Fibroblast of the conjunctiva (primary cell): ENCODE results near the gene CREB5.
"Not testable (repeated sequence)": the region's sequence is repeated elsewhere in the genome, so short reads cannot be mapped to it uniquely, and the experiment has no call there.

Source experiments
- DNase-seq: peaks from one replicate; pipeline ENCODE4 v3.0.0-alpha.2; 2010; ENCODE audit warnings: low read depth

Gene CREB5

DNA sequence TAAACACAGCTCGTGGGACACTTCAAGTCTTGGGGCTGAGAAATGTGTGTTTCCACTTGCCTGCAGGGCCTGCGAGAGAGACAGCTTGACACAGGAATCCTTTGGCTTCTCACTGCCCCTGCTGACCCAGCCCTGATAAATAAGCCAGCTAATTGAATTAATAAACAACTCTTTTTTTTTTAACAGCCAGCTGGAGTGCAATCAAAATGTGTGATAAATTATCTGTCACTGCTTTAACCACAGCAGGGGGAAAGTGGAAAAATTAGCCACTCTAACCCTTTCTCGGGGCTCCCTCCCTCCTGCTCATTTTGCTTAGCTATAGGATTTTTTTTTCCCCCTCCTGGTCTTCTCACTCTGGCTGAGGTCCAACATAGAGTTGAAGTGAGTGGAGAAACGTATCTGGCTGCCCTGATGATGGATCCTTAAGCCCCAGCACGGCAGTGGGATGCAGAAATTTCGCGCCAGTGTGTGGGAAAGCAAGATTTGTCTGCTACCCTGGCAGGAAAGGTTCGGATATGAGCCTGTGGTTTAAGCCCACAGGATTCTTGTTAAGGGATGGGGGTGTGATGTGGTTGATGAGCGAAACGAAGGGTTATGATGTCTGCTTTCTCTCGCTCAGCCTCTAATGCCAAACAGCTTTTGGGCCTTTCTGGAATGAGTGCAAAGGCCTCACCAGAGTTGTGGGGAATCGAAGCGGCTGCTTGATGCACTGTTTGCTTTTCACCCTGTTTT is 372.0 kb downstream of the CREB5 start:
- no peak for DNase-seq

DNA sequence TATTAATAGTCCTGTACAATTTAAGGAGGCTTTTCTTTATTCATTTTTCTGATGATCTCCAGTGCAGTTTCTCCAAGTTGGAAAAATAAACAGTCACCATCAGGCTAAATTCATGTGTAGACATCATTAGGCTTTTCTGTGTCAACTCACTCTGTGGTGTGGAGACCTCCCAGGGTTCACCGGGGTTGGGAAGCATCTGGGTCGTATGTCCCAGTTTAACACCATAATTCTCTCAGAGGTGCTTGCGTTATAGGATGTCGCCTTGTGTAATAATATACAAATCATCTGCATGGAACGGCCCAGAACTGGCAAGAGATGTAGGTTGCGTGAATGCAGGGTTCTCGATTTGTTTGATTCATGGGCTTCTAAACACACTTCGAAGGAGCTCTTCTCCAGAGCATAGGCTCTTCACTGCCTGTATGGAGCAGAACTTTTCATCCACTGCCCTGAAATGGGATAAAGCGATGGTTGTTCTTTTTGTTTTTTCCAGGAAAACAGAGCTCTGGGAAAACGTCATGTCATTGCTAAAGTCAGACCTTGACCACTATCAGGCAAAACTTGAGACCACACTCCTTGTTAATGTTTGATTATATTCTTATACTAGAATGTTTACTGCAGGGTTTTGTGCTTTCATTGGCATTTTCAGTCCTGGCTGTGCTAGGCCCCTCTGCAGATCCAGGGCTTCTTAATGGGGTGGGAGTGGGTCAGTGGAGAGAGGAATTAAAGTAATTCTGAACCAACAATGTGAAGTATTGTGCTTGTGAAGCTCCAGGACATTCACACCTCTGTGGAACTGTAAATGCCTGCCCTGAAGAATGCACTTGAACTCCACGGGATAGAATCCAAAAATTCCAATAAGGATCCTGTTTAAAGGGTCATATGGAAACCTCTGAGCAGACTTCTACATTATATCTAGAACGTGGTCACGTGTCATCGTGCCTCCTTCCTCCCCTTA is 373.0 kb downstream of the CREB5 start:
- DNase-seq, result no peak

DNA sequence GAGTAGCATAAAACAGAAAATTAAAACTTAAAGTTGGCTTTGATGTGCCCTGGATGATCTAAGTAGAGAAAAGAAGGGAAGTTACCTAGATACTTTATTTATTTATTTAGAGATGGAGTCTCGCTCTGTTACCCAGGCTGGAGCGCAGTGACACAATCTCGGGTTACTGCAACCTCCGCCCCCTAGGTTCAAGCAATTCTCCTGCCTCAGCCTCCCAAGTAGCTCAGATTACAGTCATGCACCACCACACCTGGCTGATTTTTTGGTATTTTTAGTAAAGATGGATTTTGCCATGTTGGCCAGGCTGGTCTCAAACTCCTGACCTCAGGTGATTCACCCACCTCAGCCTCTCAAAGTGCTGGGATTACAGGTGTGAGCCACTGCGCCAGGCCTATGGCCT is 373.8 kb downstream of the CREB5 start:
- not testable (repeated sequence) for DNase-seq

DNA sequence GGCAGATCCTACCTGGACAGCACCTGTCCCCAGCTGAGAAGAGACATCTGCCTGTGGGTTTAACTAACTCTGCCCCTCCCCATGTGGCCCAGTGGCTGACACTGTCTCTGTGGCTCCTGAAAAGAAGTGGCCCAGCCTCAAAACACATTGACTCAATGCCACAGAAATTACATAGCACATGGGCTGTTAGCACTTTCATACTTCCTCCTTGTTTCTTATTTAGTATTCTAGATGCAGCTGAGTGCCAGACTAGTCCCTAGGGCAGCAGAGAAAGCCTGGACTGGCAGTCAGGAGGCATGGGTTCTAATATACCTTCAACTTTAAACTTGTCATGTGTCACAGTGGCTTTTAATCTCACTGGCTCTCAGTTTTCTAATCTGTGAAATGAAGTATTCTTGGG is 374.8 kb downstream of the CREB5 start:
- no peak for DNase-seq

DNA sequence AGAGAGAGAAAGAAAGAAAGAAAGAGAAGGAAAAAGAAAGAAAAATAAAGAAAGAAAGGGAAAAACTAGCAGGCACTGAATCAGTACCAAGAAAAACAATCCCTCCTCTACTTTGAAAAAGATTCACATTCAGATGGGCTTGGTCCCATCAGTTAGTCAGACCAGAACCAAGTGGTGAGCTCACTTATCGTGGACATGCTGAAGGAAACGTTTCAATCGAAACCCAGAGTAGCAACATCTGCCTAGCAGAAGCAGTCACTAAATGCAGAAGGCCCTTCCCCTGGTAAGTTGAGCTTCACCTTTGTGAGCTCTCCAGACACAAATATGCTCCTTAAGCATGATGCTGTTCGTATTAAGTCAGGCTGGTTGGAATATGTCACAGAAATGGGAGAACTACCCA is 378.1 kb downstream of the CREB5 start:
- DNase-seq, result no peak

DNA sequence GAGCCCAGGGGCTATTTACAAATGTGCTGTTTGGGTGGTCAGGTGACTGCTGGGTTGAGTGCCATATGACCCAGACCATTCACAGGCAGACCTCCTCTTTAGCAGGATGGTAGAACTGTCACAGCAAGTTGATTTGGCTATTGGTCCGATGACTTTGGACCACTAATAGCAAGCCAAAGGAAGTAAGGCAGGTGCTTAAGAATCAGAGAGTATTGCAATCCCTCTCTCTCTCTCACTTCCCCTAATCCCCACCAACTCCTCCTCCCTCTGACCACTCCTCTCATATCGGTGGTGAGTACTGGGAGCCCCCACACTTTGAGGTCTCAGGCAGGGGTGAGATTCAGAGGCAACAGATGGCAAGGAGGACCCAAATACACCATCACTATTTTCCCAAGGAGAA is 380.5 kb downstream of the CREB5 start:
- no peak for DNase-seq

DNA sequence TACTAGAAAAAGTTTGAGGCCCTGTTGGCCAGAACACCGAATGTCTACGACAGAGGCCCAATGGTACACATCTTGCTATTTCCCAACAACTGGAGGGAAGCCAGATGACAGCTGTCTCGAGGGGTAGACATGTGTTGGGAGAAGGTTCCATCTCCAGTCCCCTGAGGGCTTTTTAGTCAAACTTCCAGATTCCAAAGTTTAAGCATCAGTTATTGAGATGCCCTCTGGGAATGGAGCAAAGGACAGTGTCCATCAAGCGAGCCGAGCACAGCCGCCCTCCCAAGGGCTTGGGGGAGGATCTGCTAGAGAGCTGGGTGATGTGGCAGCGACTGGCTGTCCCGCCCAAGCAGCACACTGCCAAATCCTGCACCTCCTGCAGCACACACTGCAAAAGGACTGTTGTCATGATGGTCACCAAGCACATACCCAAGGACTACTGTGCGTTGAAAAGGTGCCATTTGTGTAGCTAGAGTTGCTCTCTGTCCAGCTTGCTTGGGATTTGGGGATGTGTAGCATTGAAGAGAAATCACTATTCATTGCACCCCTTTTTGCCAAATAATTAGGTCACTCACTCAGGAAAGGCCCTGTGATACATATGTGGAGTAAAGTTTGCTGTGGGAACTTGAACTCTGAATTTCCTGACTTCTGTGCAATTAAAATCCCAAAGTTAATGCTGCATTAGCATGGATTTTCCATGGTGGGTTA is 381.2 kb downstream of the CREB5 start:
- DNase-seq, result no peak

DNA sequence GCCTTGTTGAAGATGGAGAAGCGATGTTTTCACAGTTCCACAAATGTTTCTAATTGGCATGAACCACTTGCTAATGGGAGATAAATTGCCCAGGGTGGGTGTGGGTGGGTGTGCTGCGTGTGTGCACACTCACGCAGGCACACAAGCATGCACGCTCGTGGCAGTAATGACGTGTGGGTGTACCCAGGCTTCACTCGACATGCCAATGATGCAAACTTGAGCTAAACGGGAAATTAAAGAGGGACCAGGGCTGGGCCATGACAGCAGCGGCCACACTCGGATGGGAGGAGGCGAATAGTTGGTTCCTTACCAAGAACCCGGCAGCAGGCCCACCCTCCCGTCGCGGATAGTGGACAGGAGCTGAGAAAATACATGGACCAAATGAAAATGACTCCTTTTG is 386.0 kb downstream of the CREB5 start:
- no peak for DNase-seq

DNA sequence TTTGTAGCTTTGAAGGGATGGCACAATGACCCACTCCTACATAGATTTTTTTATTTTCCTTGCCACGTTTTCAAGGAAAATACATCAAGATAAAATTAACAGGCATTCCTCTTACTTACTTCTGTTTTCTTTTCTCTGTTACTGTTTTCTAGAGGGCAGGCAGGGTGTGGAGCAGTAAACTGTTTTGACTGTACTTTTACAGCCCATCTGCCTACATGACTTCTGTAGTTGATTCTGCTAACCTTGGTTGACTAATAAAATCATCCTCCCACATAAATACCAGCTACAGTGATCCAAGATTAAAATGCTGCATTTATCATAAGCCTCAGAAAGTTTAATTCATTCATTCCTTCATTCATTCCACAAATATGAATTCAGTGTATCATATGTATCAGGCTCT is 387.3 kb downstream of the CREB5 start:
- DNase-seq, result no peak

DNA sequence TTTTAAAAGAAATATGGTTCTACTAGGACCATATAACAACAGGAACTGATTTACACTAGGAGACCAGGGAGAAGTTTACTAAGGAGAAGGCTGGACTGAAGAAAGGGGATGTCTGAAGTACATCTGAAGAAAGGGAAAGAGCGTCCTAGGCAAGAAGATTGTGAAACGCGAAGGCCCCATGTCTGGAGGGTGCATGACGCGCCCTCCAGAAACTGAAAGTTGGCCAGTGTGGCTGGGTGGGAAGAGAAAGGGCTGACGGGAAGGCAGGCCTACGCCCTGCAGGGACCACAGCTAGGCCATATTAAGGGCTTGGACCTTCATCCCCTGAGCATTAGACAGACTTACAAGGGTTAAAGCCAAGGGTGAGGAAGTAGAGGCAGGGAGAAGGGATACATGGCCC is 387.8 kb downstream of the CREB5 start:
- DNase-seq, result no peak

DNA sequence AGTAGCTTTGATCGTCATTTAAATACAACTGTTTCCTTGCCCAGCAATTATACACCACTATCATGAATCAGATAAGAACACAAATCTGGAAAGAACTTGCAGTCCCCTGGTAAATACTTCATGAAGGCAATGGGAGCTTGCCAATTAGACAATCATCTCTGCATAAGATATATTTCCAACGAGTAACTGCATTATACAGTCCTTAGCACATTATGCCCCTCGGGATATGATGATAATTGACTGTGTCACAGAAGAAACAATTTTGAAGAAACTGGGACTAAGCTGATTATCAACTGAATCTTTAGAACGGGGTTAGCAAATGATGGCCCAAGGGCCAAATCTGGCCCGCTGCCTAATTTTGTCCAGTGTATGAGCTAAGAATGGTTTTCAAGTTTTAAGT is 390.1 kb downstream of the CREB5 start:
- DNase-seq, result no peak

DNA sequence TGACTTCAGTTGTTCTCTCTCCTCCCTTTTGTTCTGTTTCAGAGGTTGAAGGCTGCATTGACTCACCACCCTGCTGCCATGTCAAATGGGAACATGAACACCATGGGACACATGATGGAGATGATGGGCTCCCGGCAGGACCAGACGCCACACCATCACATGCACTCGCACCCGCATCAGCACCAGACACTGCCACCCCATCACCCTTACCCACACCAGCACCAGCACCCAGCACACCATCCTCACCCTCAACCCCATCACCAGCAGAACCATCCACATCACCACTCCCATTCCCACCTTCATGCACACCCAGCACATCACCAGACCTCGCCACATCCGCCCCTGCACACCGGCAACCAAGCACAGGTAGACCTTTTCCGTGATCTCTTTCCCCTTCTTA is 391.8 kb downstream of the CREB5 start:
- DNase-seq, result no peak

DNA sequence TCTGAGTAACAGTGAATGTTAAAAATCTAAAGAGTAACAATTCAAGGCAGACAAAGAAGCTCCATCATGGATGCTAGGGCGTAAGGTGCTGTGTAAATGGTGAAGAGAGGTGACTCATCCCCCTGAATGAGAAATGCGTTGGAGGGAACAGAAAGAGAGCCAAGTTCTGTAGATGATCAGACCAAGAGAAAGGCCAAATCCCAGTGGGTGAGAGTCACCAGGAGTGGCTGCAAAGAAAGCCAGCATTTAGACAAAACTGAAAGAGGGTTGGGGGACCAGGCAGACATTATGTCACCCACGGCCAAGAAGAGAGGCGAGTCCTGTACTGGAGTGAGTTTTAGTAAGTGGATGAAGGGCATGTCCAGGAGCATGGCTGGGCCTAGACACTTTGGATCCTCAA is 392.7 kb downstream of the CREB5 start:
- DNase-seq, result peak; percentile 55

DNA sequence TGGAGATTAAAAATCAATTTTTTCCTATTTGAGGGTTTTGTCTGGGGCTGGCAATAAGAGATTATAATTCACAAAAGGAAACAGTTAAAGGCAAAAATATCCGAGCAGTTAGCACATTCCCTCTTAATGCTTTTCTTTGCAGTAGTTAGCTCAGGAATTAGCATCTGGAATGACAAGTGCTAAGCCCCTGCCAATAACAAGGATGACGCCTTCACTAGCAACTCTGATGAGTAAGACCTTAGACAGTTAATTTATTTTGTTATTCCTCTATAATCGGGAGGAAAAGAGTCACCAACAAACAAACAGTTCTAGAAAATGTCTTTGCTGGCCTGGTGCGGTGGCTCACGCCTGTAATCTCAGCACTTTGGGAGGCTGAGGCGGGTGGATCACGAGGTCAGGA is 394.5 kb downstream of the CREB5 start:
- no peak for DNase-seq

DNA sequence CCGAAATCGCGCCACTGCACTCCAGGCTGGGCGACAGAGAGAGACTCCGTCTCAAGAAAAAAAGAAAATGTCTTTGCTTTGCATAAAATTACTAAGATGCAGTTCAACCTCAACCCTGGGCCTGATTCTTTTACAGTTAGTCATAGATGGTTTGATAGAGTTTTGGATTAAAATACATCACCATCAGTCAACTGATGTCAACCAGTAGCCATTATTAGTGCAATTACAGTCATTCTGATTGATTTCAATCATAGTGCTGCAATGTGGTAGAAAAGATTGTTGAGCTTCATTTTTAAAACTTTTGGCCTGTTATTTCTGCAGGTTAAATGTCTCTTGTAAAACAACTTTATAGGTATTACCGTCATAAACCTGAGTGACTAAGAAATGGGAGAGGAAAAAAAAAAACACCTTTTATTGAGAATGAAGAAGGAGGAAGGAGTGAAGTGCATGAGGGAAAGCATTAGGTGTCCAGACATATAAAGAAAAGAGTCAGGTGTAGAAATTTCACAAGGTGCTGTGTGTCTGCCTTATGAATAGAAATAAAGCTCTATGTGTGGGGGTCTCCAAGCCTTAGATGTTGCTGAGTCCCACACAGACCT is 395.2 kb downstream of the CREB5 start:
- no peak for DNase-seq

DNA sequence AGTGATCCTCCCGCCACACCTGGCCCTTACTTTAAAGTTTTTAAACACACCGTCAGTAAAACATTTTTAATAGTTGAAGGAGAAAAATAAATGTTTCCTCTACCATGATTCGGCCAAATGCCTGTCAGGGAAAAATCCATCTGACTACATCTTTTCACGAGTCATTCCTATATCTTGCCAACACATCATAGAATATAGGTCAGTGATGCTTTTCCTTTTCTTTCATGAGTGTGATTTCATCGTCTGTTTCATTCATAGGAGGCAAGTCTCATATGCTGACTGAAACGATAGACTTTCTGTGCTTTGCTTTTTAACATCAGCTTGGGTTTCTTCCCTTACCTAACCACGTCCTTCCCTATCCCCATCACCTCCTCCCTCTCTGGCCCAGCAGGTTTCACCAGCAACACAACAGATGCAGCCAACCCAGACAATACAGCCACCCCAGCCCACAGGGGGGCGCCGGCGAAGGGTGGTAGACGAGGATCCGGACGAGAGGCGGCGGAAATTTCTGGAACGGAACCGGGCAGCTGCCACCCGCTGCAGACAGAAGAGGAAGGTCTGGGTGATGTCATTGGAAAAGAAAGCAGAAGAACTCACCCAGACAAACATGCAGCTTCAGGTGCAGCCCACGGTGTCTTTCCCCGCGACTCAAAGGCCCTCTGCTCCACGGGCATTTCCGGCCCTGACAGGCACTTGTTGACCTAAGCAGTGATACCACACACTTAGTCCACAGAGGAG is 396.6 kb downstream of the CREB5 start:
- no peak for DNase-seq

DNA sequence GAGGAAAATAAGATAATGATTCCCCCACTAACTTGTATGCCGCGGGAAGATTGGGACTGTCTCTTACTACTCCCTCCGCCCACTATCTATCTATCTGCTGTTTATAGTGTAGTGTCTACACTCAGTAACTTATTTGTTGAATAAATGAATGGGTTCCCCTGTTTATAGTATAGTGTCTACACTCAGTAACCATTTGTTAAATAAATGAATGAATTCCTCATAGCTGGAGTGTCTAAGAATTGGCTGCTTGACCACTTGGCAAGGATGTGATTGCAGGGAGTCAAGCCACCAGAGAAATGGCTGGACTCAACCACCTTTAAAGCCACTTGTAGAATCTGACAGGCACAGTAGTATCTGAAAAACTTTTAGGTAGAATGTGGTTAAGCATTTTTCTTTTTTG is 398.7 kb downstream of the CREB5 start:
- no peak for DNase-seq

DNA sequence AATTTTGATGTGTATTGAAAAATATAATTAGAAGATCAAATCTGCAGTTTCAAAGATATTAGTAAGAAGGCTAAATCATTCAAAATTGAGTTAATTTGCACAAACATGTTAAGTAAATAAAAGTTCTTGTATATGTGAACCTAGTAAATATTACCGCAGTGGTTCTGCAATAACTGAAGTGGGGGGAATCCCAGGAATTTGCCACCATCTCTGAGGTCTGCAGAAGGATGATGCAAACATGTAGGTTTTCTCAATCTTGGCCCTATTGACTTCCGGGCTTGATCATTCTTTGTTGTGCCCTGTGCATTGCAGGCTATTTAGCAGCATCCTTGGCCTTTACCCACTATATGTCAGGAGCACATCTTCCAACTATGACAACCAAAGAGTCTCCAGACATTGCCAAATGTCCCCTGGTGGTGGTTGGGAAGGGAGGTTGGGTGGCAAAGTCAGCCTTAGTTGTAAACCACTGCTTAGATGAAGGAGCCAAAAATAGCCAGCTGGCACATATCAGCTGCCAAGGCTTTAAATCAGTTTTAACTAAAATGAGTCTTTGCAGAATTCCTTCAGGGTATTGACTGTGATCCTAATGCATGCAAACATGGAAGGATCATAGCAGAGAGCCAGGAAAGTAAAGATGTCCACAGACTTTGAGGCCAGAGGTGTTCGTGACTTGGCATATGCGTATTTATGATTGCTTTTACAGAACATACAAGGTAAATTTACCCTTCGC is 399.5 kb downstream of the CREB5 start:
- no peak for DNase-seq

DNA sequence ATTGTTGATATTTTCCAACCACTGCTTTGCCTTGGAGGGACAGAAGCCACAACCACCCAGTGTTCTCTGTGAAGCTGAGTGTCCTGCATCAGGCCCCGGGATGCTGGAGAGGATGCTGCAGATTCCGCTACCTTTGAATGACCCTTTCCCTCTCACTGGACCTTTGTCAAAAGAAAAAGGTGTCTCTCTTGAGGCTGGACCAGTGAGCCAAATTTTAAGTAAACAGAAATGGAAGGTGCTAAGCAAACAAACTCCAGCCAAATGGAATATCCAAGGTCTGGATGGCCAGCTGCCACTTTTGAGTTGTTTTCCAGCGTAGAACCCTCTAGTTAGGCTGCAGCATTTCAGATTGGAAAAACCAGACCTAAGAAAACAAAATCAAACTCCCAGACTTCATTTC is 400.3 kb downstream of the CREB5 start:
- DNase-seq, result no peak

DNA sequence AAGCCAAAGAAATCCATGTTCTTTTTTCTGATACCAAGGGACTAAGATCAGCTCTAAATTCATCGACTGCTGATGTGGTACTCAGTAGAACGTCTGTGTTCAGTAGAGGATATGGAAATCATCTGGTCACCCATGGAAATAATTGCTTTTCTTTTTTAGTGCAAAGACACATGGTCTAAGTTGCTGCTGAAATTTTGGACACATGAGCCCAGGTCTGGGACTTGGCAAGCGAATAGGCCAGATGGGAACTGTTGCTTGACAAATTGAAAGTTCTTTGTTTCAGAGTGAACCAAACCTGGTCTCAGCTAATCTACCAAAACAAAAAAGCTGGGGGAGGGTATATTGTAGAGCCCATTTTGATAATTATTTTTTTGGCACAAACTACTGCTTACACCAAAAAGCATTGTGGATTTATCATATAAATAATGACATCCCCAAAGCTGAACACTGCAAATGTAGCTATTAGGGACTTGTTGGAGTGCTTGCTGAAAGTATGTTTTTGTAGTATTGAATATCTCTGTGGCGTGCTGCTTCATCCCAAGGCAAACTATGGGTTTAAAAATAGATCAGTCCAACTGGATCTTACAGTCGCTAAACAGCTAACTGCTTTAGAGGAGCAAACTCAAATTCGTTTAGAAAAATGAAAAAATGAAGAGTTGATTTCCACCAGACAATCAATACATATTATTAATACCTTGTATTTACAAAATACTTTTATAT is 401.1 kb downstream of the CREB5 start:
- DNase-seq, result no peak
